ENCODE results near the gene UBAC2.

The UBAC2 gene

DNA sequence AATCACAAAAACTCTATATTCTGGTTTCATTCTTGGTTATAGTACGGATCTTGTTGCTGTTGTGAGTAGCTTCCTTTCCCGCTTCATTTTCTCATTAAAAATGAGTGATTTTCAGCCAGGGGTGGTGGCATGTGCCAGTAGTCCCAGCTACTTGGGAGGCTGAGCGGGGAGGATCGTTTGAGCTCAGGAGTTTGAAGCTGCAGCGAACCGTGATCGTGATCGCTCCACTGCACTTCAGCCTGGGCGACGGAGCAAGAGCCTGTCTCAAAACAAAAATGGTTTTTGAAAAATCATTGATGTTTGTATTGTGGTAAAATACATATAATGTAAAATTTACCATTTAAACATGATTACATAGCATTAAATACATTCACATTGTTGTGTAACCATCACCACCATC lies 229.0 kb downstream of the UBAC2 start:
- WGBS (ENCODE audit: insufficient coverage), result 83% methylated on average over 3 of the region's 10 CpGs
- no peaks in the 10 kb centered on the region for H3K9me3 ChIP-seq (ENCODE audit: control extremely low read depth in 1 of 5, control insufficient read depth in 4 of 5, insufficient read depth in 2 of 5, low read depth in 1 of 5, low read length in 4 of 5)
- peaks cover 11 to 38% (median 33%) of the 10 kb centered on the region in 4 experiments for H3K4me1 ChIP-seq (ENCODE audit: control extremely low read depth in 1 of 4, control insufficient read depth in 4 of 4, insufficient read depth in 4 of 4, low read length in 3 of 4)
- no peak overlapping the region for H3K27ac ChIP-seq (ENCODE audit: insufficient read depth in 1 of 2, low read depth in 1 of 2, low read length in 2 of 2, poor library complexity in 1 of 2, severe bottlenecking in 2 of 2)
- no peak overlapping the region for H3K4me3 ChIP-seq (ENCODE audit: control insufficient read depth in 1 of 7, extremely low read depth in 1 of 7, insufficient read depth in 4 of 7, low read depth in 2 of 7, low read length in 6 of 7)
- ChIA-PET POLR2A (no interaction called here), CTCF (interaction anchor here (1.5 kb wide), 1 partner anchor 41 kb away, joined by 3 read pairs; no protein-coding TSS in a partner anchor)
- no peaks in the 10 kb centered on the region for H3K27me3 ChIP-seq (replicated peaks in 2 of 5; ENCODE audit: control insufficient read depth in 4 of 5, insufficient read depth in 5 of 5, low read length in 4 of 5)
- no peak for DNase-seq
- no peaks in the 10 kb centered on the region for H3K36me3 ChIP-seq (ENCODE audit: control insufficient read depth in 4 of 4, insufficient read depth in 4 of 4, low read length in 3 of 4)

DNA sequence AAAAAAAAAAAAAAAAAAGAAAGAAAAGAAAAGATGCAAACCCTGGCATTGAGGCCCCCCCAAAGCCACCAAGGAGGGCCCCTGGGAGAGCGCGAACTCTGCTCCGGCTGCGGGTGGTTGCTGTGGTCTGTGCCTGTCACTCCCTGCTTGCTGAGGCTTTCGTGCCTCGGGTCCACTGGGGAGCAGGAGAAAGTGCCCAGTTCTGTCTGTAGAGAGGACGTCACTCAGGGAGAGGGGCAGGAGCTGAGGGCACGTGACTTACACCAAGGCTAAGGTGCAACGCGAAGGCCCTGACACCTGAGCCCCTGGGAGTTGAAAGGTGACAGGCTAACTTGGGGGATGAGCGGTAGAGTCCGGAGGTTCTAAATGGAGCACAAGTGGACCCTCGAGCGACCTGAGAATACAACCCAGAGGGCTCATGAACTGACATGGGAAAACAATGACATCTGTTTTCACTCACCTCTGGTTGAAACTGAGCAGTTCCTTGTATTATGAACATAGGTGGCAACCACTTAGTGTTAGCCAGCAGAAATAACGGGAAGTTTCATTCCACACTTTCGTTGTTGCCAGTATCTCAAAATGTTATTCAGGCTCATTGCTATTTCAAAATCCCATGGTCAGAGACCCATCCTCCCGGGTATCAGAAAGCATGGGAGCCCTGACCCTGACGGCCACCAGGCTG lies 231.4 kb downstream of the UBAC2 start:
- H3K4me3 ChIP-seq (ENCODE audit: control insufficient read depth in 1 of 7, extremely low read depth in 1 of 7, insufficient read depth in 4 of 7, low read depth in 2 of 7, low read length in 6 of 7), result peak overlapping the region in 3 of 7 experiments; percentile 48 to 65 (median 52)

DNA sequence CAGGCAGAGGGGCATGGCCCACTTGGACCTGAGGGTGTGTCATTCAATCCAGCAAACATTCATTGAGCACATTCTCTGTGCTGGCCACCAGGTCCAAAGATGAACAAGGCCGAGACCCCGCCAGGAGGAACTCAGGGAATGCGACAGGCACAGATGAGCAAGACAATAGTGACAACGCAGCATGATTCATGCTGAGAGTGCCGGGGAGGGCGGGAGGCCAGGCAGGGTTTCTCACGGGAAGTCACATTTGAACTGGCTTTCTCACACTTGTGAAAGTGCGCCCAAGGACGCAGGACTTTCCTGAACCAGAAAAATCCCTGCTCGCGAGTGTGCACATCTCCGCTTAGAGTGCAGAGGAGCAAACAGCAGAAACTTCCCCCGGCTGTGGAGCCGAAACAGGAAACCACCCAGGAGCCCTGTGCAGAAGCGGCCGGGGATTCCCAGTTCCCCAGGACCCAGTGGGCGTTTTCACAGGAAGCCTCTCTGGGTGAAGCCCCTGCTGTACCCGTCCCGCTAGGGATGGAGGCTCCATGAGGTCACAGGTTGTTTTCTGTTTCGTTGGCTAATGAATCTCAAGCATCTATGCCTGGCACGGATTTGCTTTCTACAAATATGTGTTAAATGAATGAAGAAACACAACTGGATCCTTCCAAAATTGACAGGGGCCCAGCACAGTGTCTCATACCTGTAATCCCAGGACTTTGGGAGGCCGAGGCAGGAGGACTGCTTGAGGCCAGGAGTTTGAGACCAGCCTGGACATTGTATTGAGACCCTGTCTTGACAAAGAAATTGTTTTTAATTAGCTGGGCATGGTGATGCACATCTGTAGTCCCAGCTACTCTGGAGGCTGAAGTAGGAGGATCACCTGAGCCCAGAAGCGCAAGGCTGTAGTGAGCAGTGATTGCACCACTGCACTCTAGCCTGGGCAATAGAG lies 232.2 kb downstream of the UBAC2 start:
- Histone ChIP-seq H3K4me3 (ENCODE audit: control insufficient read depth in 1 of 7, extremely low read depth in 1 of 7, insufficient read depth in 4 of 7, low read depth in 2 of 7, low read length in 6 of 7) (peak overlapping the region in 5 of 7 experiments; percentile 2 to 65 (median 48)), H3K4me1 (ENCODE audit: control extremely low read depth in 1 of 4, control insufficient read depth in 4 of 4, insufficient read depth in 4 of 4, low read length in 3 of 4) (peaks cover 5 to 27% (median 21%) of the 10 kb centered on the region in 4 experiments), H3K9me3 (ENCODE audit: control extremely low read depth in 1 of 5, control insufficient read depth in 4 of 5, insufficient read depth in 2 of 5, low read depth in 1 of 5, low read length in 4 of 5) (no peaks in the 10 kb centered on the region), H3K27ac (ENCODE audit: insufficient read depth in 1 of 2, low read depth in 1 of 2, low read length in 2 of 2, poor library complexity in 1 of 2, severe bottlenecking in 2 of 2) (no peak overlapping the region), H3K36me3 (ENCODE audit: control insufficient read depth in 4 of 4, insufficient read depth in 4 of 4, low read length in 3 of 4) (no peaks in the 10 kb centered on the region), H3K27me3 (replicated peaks in 2 of 5; ENCODE audit: control insufficient read depth in 4 of 5, insufficient read depth in 5 of 5, low read length in 4 of 5) (no peaks in the 10 kb centered on the region)
- WGBS (ENCODE audit: insufficient coverage), result 11% methylated on average over 18 of the region's 23 CpGs
- CTCF ChIA-PET, result interaction anchor here (1.1 to 5.6 kb wide), 7 partner anchors 9 to 256 kb away, joined by 3 to 196 read pairs (median 30); no protein-coding TSS in a partner anchor
- POLR2A ChIA-PET, result no interaction called here
- peak; percentile 45 to 79 (median 77) for DNase-seq

More for the DNA sequence above, 231.4 kb downstream of the UBAC2 start:
- no peaks in the 10 kb centered on the region for H3K9me3 ChIP-seq (ENCODE audit: control extremely low read depth in 1 of 5, control insufficient read depth in 4 of 5, insufficient read depth in 2 of 5, low read depth in 1 of 5, low read length in 4 of 5)
- peak in 2 of 3 donors; percentile 45 to 49 for DNase-seq
- ChIA-PET CTCF (no interaction called here), POLR2A (no interaction called here)
- no peaks in the 10 kb centered on the region for H3K36me3 ChIP-seq (ENCODE audit: control insufficient read depth in 4 of 4, insufficient read depth in 4 of 4, low read length in 3 of 4)
- H3K27ac ChIP-seq (ENCODE audit: insufficient read depth in 1 of 2, low read depth in 1 of 2, low read length in 2 of 2, poor library complexity in 1 of 2, severe bottlenecking in 2 of 2), result no peak overlapping the region
- peaks cover 5 to 22% (median 18%) of the 10 kb centered on the region in 4 experiments for H3K4me1 ChIP-seq (ENCODE audit: control extremely low read depth in 1 of 4, control insufficient read depth in 4 of 4, insufficient read depth in 4 of 4, low read length in 3 of 4)
- WGBS (ENCODE audit: insufficient coverage), result 76% methylated on average over 16 of the region's 18 CpGs
- no peaks in the 10 kb centered on the region for H3K27me3 ChIP-seq (replicated peaks in 2 of 5; ENCODE audit: control insufficient read depth in 4 of 5, insufficient read depth in 5 of 5, low read length in 4 of 5)

DNA sequence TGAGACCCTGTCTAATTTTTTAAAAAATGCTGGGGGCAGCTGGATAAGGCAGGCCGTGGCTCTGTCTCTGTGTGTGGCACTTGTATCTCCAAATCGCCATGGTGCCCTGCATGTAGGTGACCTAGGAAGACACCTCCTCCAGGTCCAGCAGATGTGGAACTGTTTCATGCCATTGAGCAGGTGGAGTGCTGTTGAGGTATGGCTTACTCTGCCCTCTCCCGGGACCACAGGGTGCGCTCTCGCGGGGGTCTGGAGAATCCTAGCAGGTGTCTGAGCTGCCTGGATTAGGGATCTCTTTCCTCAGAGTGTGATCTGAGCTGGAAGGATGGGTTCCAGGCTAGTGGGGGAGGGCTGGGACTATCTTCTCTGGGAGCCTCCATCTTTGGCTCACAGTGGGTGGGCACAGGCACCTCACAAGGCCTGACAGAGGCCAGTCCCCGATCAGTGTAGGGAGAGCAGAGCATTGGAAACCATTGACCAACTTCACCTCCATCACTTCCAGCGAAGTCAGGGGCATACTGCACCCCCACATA lies 233.0 kb downstream of the UBAC2 start:
- 93% methylated on average over 6 of the region's 8 CpGs for WGBS (ENCODE audit: insufficient coverage)
- POLR2A ChIA-PET, result no interaction called here
- Histone ChIP-seq H3K36me3 (ENCODE audit: control insufficient read depth in 4 of 4, insufficient read depth in 4 of 4, low read length in 3 of 4) (no peaks in the 10 kb centered on the region), H3K27ac (ENCODE audit: insufficient read depth in 1 of 2, low read depth in 1 of 2, low read length in 2 of 2, poor library complexity in 1 of 2, severe bottlenecking in 2 of 2) (no peak overlapping the region), H3K27me3 (replicated peaks in 2 of 5; ENCODE audit: control insufficient read depth in 4 of 5, insufficient read depth in 5 of 5, low read length in 4 of 5) (no peaks in the 10 kb centered on the region), H3K4me3 (ENCODE audit: control insufficient read depth in 1 of 7, extremely low read depth in 1 of 7, insufficient read depth in 4 of 7, low read depth in 2 of 7, low read length in 6 of 7) (no peak overlapping the region), H3K4me1 (ENCODE audit: control extremely low read depth in 1 of 4, control insufficient read depth in 4 of 4, insufficient read depth in 4 of 4, low read length in 3 of 4) (peaks cover 5 to 27% (median 21%) of the 10 kb centered on the region in 4 experiments), H3K9me3 (ENCODE audit: control extremely low read depth in 1 of 5, control insufficient read depth in 4 of 5, insufficient read depth in 2 of 5, low read depth in 1 of 5, low read length in 4 of 5) (no peaks in the 10 kb centered on the region)
- CTCF ChIA-PET, result interaction anchor here (0.8 to 5.6 kb wide), 9 partner anchors 10 to 257 kb away, joined by 3 to 196 read pairs (median 29); no protein-coding TSS in a partner anchor
- DNase-seq, result no peak

DNA sequence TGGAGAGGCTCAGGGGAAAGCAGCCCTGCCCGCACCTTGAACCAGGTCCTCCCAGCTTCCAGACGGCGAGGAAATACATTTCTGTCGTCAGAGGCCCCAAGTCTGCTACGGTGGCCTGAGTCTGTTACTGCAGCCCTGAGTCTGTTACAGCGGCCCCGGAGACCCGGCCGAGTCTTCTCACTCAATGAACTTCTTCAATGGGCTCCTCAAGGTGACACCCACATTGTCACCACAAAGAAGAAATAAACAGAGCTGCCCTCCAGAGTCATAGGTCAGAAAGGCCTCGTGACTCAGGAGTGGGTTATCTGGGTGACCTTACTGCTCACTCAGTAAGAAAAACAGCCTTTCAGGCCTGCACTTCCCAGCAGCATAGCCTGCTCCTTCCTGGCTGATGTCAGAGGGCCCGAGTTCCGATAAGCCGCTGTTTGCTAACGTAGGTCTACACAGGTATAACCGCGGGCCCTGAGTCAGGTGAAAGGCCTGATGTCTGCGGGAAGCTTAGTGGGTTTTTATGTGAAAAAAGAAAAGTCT lies 233.7 kb downstream of the UBAC2 start:
- DNase-seq, result no peak
- ChIA-PET CTCF (interaction anchor here (0.8 to 5.6 kb wide), 10 partner anchors 10 to 258 kb away, joined by 3 to 196 read pairs (median 25); no protein-coding TSS in a partner anchor), POLR2A (no interaction called here)
- no peak overlapping the region for H3K4me3 ChIP-seq (ENCODE audit: control insufficient read depth in 1 of 7, extremely low read depth in 1 of 7, insufficient read depth in 4 of 7, low read depth in 2 of 7, low read length in 6 of 7)
- peaks cover 0 to 3% (median 0%) of the 10 kb centered on the region in 5 experiments for H3K27me3 ChIP-seq (replicated peaks in 2 of 5; ENCODE audit: control insufficient read depth in 4 of 5, insufficient read depth in 5 of 5, low read length in 4 of 5)
- peaks cover 5 to 27% (median 21%) of the 10 kb centered on the region in 4 experiments for H3K4me1 ChIP-seq (ENCODE audit: control extremely low read depth in 1 of 4, control insufficient read depth in 4 of 4, insufficient read depth in 4 of 4, low read length in 3 of 4)
- no peaks in the 10 kb centered on the region for H3K9me3 ChIP-seq (ENCODE audit: control extremely low read depth in 1 of 5, control insufficient read depth in 4 of 5, insufficient read depth in 2 of 5, low read depth in 1 of 5, low read length in 4 of 5)
- H3K27ac ChIP-seq (ENCODE audit: insufficient read depth in 1 of 2, low read depth in 1 of 2, low read length in 2 of 2, poor library complexity in 1 of 2, severe bottlenecking in 2 of 2), result no peak overlapping the region
- H3K36me3 ChIP-seq (ENCODE audit: control insufficient read depth in 4 of 4, insufficient read depth in 4 of 4, low read length in 3 of 4), result no peaks in the 10 kb centered on the region
- 95% methylated on average over 16 of the region's 17 CpGs for WGBS (ENCODE audit: insufficient coverage)

DNA sequence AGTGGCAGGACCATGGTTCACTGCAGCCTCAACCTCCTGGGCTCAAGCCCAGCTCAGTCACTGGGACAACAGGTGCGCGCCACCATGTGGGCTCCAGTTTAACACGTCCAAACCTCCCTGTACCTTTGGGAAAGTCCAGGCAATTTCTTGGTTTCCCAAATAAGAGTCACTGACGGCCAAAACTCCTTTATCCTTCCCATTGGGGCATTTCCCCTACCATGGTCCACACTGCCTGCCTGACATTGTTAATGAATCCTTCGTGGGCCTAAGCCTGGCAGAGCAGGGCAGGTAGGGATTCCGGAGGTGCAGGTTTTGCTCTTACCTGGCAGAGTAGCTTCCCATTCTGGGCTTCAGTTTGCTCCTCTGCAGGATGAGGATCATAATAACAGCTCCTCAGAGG lies 234.5 kb downstream of the UBAC2 start:
- peaks cover 5 to 27% (median 21%) of the 10 kb centered on the region in 4 experiments for H3K4me1 ChIP-seq (ENCODE audit: control extremely low read depth in 1 of 4, control insufficient read depth in 4 of 4, insufficient read depth in 4 of 4, low read length in 3 of 4)
- no peak for DNase-seq
- no peaks in the 10 kb centered on the region for H3K9me3 ChIP-seq (ENCODE audit: control extremely low read depth in 1 of 5, control insufficient read depth in 4 of 5, insufficient read depth in 2 of 5, low read depth in 1 of 5, low read length in 4 of 5)
- WGBS (ENCODE audit: insufficient coverage), result 98% methylated on average over 6 of the region's 6 CpGs
- peaks cover 0 to 3% (median 0%) of the 10 kb centered on the region in 5 experiments for H3K27me3 ChIP-seq (replicated peaks in 2 of 5; ENCODE audit: control insufficient read depth in 4 of 5, insufficient read depth in 5 of 5, low read length in 4 of 5)
- ChIA-PET CTCF (interaction anchor here (0.9 to 5.6 kb wide), 15 partner anchors 11 to 258 kb away, joined by 3 to 196 read pairs (median 6); no protein-coding TSS in a partner anchor), POLR2A (interaction anchor here (2.7 kb wide), 1 partner anchor 166 kb away, joined by 12 read pairs; no protein-coding TSS in a partner anchor)
- no peaks in the 10 kb centered on the region for H3K36me3 ChIP-seq (ENCODE audit: control insufficient read depth in 4 of 4, insufficient read depth in 4 of 4, low read length in 3 of 4)
- no peak overlapping the region for H3K27ac ChIP-seq (ENCODE audit: insufficient read depth in 1 of 2, low read depth in 1 of 2, low read length in 2 of 2, poor library complexity in 1 of 2, severe bottlenecking in 2 of 2)
- no peak overlapping the region for H3K4me3 ChIP-seq (ENCODE audit: control insufficient read depth in 1 of 7, extremely low read depth in 1 of 7, insufficient read depth in 4 of 7, low read depth in 2 of 7, low read length in 6 of 7)

All from common myeloid progenitor, CD34-positive (primary cell).